GM18520 (cell line): ENCODE data around the gene BCS1L.

Experiments used
- ATAC-seq: cut with Tn5 transposase; IDR thresholded peaks from one replicate; pipeline ENCODE4 v1.9.1; 2021; ENCODE audit not compliant: unreplicated experiment

Gene BCS1L

GRCh38 chr2:218659258-218659987 is at the start of gene BCS1L, which contains the start of gene ZNF142:
Gene BCS1L (plus strand): TSS chr2:218659683. CDS start chr2:218660988, 1,305 bp downstream.
Gene ZNF142 (minus strand): TSS chr2:218659623. CDS start chr2:218656429, 3,194 bp downstream.
- peak; percentile 66 for ATAC-seq

- ATAC-seq: no peak
These were observed 43.6 kb upstream of the BCS1L start for GRCh38 chr2:218615868-218616315.

- no peak for ATAC-seq
These were observed 41.2 kb upstream of the BCS1L start for GRCh38 chr2:218618102-218618860.

- no peak for ATAC-seq
These were observed 38.5 kb upstream of the BCS1L start for GRCh38 chr2:218621007-218621406.

GRCh38 chr2:218622606-218623365 is 36.7 kb upstream of the BCS1L start:
- no peak for ATAC-seq

- ATAC-seq: no peak
These were observed 36.1 kb upstream of the BCS1L start for GRCh38 chr2:218623366-218623705.

- ATAC-seq: no peak
These were observed 33.1 kb upstream of the BCS1L start for GRCh38 chr2:218626369-218626768.

GRCh38 chr2:218627939-218628338 is 31.5 kb upstream of the BCS1L start:
- ATAC-seq: no peak

GRCh38 chr2:218631837-218632236 is 27.6 kb upstream of the BCS1L start:
- no peak for ATAC-seq

GRCh38 chr2:218635719-218636118 is 23.8 kb upstream of the BCS1L start:
- no peak for ATAC-seq

- ATAC-seq: no peak
These were observed 21.1 kb upstream of the BCS1L start for GRCh38 chr2:218638372-218638771.

- no peak for ATAC-seq
These were observed 17.3 kb upstream of the BCS1L start for GRCh38 chr2:218642121-218642656.

- ATAC-seq: no peak
These were observed 16.7 kb upstream of the BCS1L start for GRCh38 chr2:218642786-218643185.

GRCh38 chr2:218643751-218644310 is 15.7 kb upstream of the BCS1L start:
- no peak for ATAC-seq

- ATAC-seq: no peak
These were observed 14.8 kb upstream of the BCS1L start for GRCh38 chr2:218644721-218645120.

- ATAC-seq: no peak
These were observed 14.4 kb upstream of the BCS1L start for GRCh38 chr2:218645126-218645525.

- no peak for ATAC-seq
These were observed 11.2 kb upstream of the BCS1L start for GRCh38 chr2:218648088-218648786.

- ATAC-seq: no peak
These were observed 10.7 kb upstream of the BCS1L start for GRCh38 chr2:218648787-218649100.

GRCh38 chr2:218655751-218656150 is 3.7 kb upstream of the BCS1L start:
- no peak for ATAC-seq

GRCh38 chr2:218658671-218659257 is 719 bp upstream of the BCS1L start:
- peak; percentile 40 for ATAC-seq
